ENCODE results near the gene UGT2A2. TPM values are rescaled to one million over a fixed set of nuclear protein-coding genes. Genes with fewer than 3 reads are reported as not detected.
A peak's percentile ranks its signal among the peaks of the same experiment; 100 is the strongest.

UGT2A2 gene
- total and polyA plus RNA-seq, 2 experiments from 2014 or later, result not detected

DNA sequence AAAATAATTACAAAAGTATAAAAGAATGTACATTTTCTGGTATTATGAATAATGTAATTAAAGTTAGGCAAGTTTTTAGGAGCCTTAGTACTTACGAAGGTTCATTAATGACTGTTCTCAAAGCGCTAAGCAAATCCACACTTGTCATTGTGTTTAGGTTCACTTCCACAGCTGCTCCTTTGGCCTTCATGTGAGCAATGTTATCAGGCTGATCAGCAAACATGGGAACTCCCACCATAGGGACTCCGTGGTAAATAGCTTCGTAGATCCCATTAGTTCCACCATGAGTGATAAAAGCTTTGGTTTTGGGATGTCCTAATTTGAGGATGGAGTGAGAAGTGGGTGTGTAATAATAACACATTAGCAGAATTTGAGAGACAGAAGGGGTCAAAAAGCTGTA, 45.1 kb downstream of the UGT2A2 start:
- Mint-ChIP-seq H3K9me3 (no peaks in the 10 kb centered on the region), H3K27me3 (ENCODE audit: insufficient read depth, low read depth, poor library complexity) (peaks cover under 1% of the 10 kb centered on the region), H3K4me1 (no peaks in the 10 kb centered on the region), H3K27ac (no peak overlapping the region), H3K36me3 (ENCODE audit: low read depth) (no peaks in the 10 kb centered on the region), H3K4me3 (no peak overlapping the region)
- H3K4me3 ChIP-seq, result no peak overlapping the region
- no peaks in the 10 kb centered on the region for H3K27me3 ChIP-seq (ENCODE audit: insufficient read depth)
- no peaks in the 10 kb centered on the region for H3K4me1 ChIP-seq (ENCODE audit: insufficient read depth)
- no peaks in the 10 kb centered on the region for H3F3A ChIP-seq (replicated peaks; ENCODE audit: low read depth)
- TF ChIP-seq, protein P1, sequence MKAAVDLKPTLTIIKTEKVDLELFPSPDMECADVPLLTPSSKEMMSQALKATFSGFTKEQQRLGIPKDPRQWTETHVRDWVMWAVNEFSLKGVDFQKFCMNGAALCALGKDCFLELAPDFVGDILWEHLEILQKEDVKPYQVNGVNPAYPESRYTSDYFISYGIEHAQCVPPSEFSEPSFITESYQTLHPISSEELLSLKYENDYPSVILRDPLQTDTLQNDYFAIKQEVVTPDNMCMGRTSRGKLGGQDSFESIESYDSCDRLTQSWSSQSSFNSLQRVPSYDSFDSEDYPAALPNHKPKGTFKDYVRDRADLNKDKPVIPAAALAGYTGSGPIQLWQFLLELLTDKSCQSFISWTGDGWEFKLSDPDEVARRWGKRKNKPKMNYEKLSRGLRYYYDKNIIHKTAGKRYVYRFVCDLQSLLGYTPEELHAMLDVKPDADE (IDR thresholded peaks at IDR 0.05), result no peak
- TF ChIP-seq JUNB (IDR thresholded peaks at IDR 0.05; ENCODE audit: unreplicated experiment) (no peak), ZNF331 (CRISPR knock-in tag; IDR thresholded peaks at IDR 0.05; ENCODE audit: low read depth) (no peak), ZNF462 (CRISPR knock-in tag; IDR thresholded peaks at IDR 0.05) (no peak), EZH2phosphoT487 (IDR thresholded peaks at IDR 0.05; ENCODE audit: unreplicated experiment) (no peak), ZNF114 (CRISPR knock-in tag; IDR thresholded peaks at IDR 0.05) (no peak), CTCF (conservative IDR thresholded peaks at IDR 0.05; ENCODE audit: low read depth in 2 of 2) (no peak), STAT1 (IDR thresholded peaks at IDR 0.05; ENCODE audit: unreplicated experiment) (no peak)
- DNase-seq (ENCODE audit: low spot score), result no peak
- H3K9me2 ChIP-seq (ENCODE audit: insufficient read depth), result no peaks in the 10 kb centered on the region
- H3K36me3 ChIP-seq (ENCODE audit: insufficient read depth), result no peaks in the 10 kb centered on the region
- no peak overlapping the region for H3K4me2 ChIP-seq
- peak overlapping the region; percentile 64 for H2AFZ ChIP-seq
- ATAC-seq, result no peak
- H4K20me1 ChIP-seq (replicated peaks; ENCODE audit: insufficient read depth), result no peaks in the 10 kb centered on the region
- H3K79me2 ChIP-seq (replicated peaks; ENCODE audit: insufficient read depth), result no peaks in the 10 kb centered on the region
- H3K27ac ChIP-seq (ENCODE audit: low read depth), result no peak overlapping the region
